HL-60 (cell line): ENCODE data around the gene ADPRS.

Experiments
- DNase-seq, 2 experiments: peaks; one replicate each; pipeline ENCODE4 v3.0.0-alpha.2; 2010 to 2020; ENCODE audit warnings: low read depth in 1 of 2, low spot score in 1 of 2
- H3K27ac ChIP-seq: fragments of 250-450 bp; sonication (Bioruptor Pico); replicated peaks from 2 replicates; pipeline ENCODE4 v1.5.1; 2020; ENCODE audit warnings: mild to moderate bottlenecking, moderate library complexity
- H3K27me3 ChIP-seq: fragments of 250-450 bp; sonication (Bioruptor Pico); 2 replicates; pipeline ENCODE4 v1.5.1; 2021; ENCODE audit warnings: mild to moderate bottlenecking, moderate library complexity; ENCODE audit not compliant: insufficient read depth, poor library complexity, severe bottlenecking
- H3K4me3 ChIP-seq: replicated peaks from 2 replicates; pipeline ENCODE4 v1.5.1; 2011; ENCODE audit warnings: mild to moderate bottlenecking, control low read depth, low read length; ENCODE audit not compliant: insufficient read depth
- CTCF ChIP-seq: IDR thresholded peaks from one replicate; pipeline ENCODE4 v1.5.1; 2011; ENCODE audit warnings: low read length, control low read depth, inconsistent platforms; ENCODE audit not compliant: insufficient read depth
- GABPA ChIP-seq: IDR thresholded peaks from 2 replicates; pipeline ENCODE4 v1.6.1; 2012; ENCODE audit warnings: low read depth
- POLR2AphosphoS5 ChIP-seq: IDR thresholded peaks from 2 replicates; pipeline ENCODE4 v1.6.1; 2012; ENCODE audit warnings: low read depth
- REST ChIP-seq: IDR thresholded peaks from 2 replicates; pipeline ENCODE4 v1.6.1; 2012; ENCODE audit warnings: low read depth; ENCODE audit not compliant: insufficient replicate concordance
- SPI1 ChIP-seq: IDR thresholded peaks from 2 replicates; pipeline ENCODE4 v1.6.1; 2012; ENCODE audit warnings: low read depth, mild to moderate bottlenecking, borderline replicate concordance

The ADPRS gene

GRCh38 chr1:36115200-36115669 is 26.5 kb downstream of the ADPRS start:
- TF ChIP-seq GABPA (no peak), SPI1 (no peak), POLR2AphosphoS5 (no peak), REST (no peak), CTCF (no peak)
- Histone ChIP-seq H3K4me3 (no peak overlapping the region), H3K27me3 (no peaks in the 10 kb centered on the region), H3K27ac (no peak overlapping the region)
- no peak for DNase-seq

- TF ChIP-seq POLR2AphosphoS5 (no peak), SPI1 (peak; percentile 40; the same call in 1 of the 2 replicates)
- peak in 1 of 2 experiments; percentile 60 for DNase-seq
- Histone ChIP-seq H3K27ac (no peak overlapping the region), H3K4me3 (no peak overlapping the region), H3K27me3 (no peaks in the 10 kb centered on the region)
Measured at GRCh38 chr1:36115931-36116330, 27.2 kb downstream of the ADPRS start.

- H3K27ac ChIP-seq = no peak overlapping the region
- DNase-seq = no peak
- H3K27me3 ChIP-seq = no peaks in the 10 kb centered on the region
- TF ChIP-seq GABPA = no peak
- TF ChIP-seq POLR2AphosphoS5 = no peak
- TF ChIP-seq CTCF = no peak
- no peak overlapping the region for H3K4me3 ChIP-seq
Measured at GRCh38 chr1:36116901-36117300, 28.2 kb downstream of the ADPRS start.

- Histone ChIP-seq H3K27me3 (no peaks in the 10 kb centered on the region), H3K4me3 (no peak overlapping the region), H3K27ac (no peak overlapping the region)
- DNase-seq = no peak
- TF ChIP-seq SPI1 = no peak
Measured at GRCh38 chr1:36118447-36119204, 29.9 kb downstream of the ADPRS start.

GRCh38 chr1:36119456-36119855 is 30.8 kb downstream of the ADPRS start:
- no peak for DNase-seq
- no peak for TF ChIP-seq REST
- no peak for TF ChIP-seq POLR2AphosphoS5
- peaks cover 7% of the 10 kb centered on the region for H3K27me3 ChIP-seq
- no peak overlapping the region for H3K27ac ChIP-seq
- no peak overlapping the region for H3K4me3 ChIP-seq
